Measurements from ENCODE around the gene GTF2E1.

- TF ChIP-seq, protein P1, sequence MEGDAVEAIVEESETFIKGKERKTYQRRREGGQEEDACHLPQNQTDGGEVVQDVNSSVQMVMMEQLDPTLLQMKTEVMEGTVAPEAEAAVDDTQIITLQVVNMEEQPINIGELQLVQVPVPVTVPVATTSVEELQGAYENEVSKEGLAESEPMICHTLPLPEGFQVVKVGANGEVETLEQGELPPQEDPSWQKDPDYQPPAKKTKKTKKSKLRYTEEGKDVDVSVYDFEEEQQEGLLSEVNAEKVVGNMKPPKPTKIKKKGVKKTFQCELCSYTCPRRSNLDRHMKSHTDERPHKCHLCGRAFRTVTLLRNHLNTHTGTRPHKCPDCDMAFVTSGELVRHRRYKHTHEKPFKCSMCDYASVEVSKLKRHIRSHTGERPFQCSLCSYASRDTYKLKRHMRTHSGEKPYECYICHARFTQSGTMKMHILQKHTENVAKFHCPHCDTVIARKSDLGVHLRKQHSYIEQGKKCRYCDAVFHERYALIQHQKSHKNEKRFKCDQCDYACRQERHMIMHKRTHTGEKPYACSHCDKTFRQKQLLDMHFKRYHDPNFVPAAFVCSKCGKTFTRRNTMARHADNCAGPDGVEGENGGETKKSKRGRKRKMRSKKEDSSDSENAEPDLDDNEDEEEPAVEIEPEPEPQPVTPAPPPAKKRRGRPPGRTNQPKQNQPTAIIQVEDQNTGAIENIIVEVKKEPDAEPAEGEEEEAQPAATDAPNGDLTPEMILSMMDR (IDR thresholded peaks at IDR 0.05), result no peak
- TF ChIP-seq EZH2phosphoT487 (IDR thresholded peaks at IDR 0.05) (no peak), EZH2 (IDR thresholded peaks at IDR 0.05) (no peak)
These were observed 24.0 kb downstream of the GTF2E1 start for GRCh38 chr3:120766576-120766975.
